H7 (cell line): ENCODE data around the gene RERE. TPM values are rescaled to one million over a fixed set of nuclear protein-coding genes. Genes with fewer than 3 reads are reported as not detected.

Experiments used
- DNase-seq: peaks from one replicate; pipeline ENCODE4 v3.0.0; 2012
- H3K27me3 ChIP-seq: 2 replicates; pipeline ENCODE4 v1.6.0; 2011; ENCODE audit warnings: mild to moderate bottlenecking, low read length; ENCODE audit not compliant: control insufficient read depth, insufficient read depth
- H3K36me3 ChIP-seq: replicated peaks from 2 replicates; pipeline ENCODE4 v1.5.1; 2011; ENCODE audit warnings: low read length; ENCODE audit not compliant: control insufficient read depth, insufficient read depth
- H3K4me3 ChIP-seq: 2 replicates; pipeline ENCODE4 v1.5.1; 2011; ENCODE audit warnings: low read depth, mild to moderate bottlenecking, control low read depth, low read length, moderate library complexity; ENCODE audit not compliant: insufficient read depth
- total RNA-seq: library from RNA; depleted of rRNA; stranded (reverse); fragments of >200 nt; shearing (Covaris generic); gene quantifications from 2 replicates; pipeline ENCODE4 v1.2.3, GENCODE V29; 2014

Gene RERE
- total RNA-seq, 1 experiment from 2014 or later, result 75.8 TPM

- H3K4me3 ChIP-seq, result no peak overlapping the region
- no peak for DNase-seq
- H3K27me3 ChIP-seq, result no peaks in the 10 kb centered on the region
- H3K36me3 ChIP-seq, result peaks cover 8% of the 10 kb centered on the region
These were observed 321.0 kb downstream of the RERE start for GRCh38 chr1:8496473-8496872.

GRCh38 chr1:8495928-8496401 is 321.5 kb downstream of the RERE start:
- Histone ChIP-seq H3K27me3 (no peaks in the 10 kb centered on the region), H3K36me3 (peaks cover 8% of the 10 kb centered on the region), H3K4me3 (no peak overlapping the region)
- DNase-seq, result no peak

- DNase-seq, result no peak
- H3K4me3 ChIP-seq, result no peak overlapping the region
- peaks cover 8% of the 10 kb centered on the region for H3K36me3 ChIP-seq
- no peaks in the 10 kb centered on the region for H3K27me3 ChIP-seq
These were observed 322.8 kb downstream of the RERE start for GRCh38 chr1:8494681-8495080.

- Histone ChIP-seq H3K4me3 (no peak overlapping the region), H3K36me3 (peaks cover 8% of the 10 kb centered on the region), H3K27me3 (no peaks in the 10 kb centered on the region)
- DNase-seq, result no peak
These were observed 323.4 kb downstream of the RERE start for GRCh38 chr1:8493916-8494540.

GRCh38 chr1:8487249-8487648 is 330.2 kb downstream of the RERE start:
- no peak for DNase-seq
- H3K4me3 ChIP-seq, result no peak overlapping the region
- no peaks in the 10 kb centered on the region for H3K36me3 ChIP-seq
- no peaks in the 10 kb centered on the region for H3K27me3 ChIP-seq

GRCh38 chr1:8486047-8486446 is 331.4 kb downstream of the RERE start:
- Histone ChIP-seq H3K27me3 (no peaks in the 10 kb centered on the region), H3K4me3 (no peak overlapping the region), H3K36me3 (no peaks in the 10 kb centered on the region)
- DNase-seq, result no peak

DNA sequence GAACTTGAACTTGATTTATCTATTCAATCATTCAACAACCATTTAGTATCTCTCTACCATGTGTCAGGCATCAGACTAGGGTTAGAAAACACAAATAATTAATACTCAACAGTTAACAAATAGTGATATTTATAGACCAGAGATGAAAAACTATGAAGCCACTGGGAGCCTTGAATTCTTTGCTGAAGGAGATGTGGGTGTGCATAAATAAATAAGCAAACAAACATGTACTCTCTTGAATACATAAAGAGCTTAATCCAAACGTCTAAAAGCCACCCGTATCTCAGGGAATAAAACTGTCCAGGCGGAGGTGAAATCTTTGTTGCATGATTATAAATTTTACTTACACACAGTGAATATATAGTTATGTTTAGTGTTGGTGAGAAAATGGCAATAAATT is 333.9 kb downstream of the RERE start:
- no peaks in the 10 kb centered on the region for H3K36me3 ChIP-seq
- no peak overlapping the region for H3K4me3 ChIP-seq
- DNase-seq, result no peak
- no peaks in the 10 kb centered on the region for H3K27me3 ChIP-seq

GRCh38 chr1:8482979-8483381 is 334.5 kb downstream of the RERE start:
- Histone ChIP-seq H3K27me3 (no peaks in the 10 kb centered on the region), H3K36me3 (no peaks in the 10 kb centered on the region), H3K4me3 (no peak overlapping the region)
- DNase-seq, result no peak

GRCh38 chr1:8481650-8482380 is 335.6 kb downstream of the RERE start:
- no peaks in the 10 kb centered on the region for H3K36me3 ChIP-seq
- no peak for DNase-seq
- no peaks in the 10 kb centered on the region for H3K27me3 ChIP-seq
- no peak overlapping the region for H3K4me3 ChIP-seq

DNA sequence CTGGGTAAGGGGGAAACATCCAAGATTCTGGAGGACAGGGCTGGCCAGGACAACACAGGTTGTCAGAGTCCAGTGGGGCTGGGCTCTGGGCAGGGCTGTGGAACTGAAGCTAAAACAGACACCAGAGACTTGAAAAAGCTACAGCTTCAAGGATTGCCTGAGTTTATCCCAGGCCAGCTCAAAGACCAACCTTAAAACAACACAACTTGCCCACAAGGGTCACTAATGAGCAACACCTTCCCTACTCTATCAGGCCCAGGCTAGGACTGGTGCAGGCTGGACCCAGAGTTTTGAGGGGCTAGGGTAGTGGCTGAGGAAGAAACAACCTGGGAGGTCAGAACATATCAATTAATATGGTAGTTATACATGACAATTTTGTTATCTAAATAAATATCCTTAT is 338.9 kb downstream of the RERE start:
- no peak for DNase-seq
- Histone ChIP-seq H3K27me3 (no peaks in the 10 kb centered on the region), H3K36me3 (no peaks in the 10 kb centered on the region), H3K4me3 (no peak overlapping the region)

DNA sequence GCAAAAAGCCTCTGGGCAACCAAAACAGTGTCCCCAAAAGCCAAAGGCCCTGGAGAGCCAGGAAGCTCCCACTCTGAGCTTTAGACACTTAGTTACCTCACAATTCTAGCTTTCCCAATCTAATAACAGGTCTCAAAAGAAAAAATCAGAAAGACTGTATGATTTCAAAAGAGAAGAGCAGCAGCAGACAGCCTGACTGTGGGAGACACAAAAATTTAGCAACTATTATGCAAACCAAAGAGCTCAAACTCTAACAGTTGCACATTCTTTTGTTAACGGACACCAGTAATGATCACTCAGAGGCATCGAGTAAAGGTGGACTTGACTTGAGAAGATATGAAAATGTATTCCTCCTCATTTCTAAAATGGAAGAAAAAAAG is 339.5 kb downstream of the RERE start:
- Histone ChIP-seq H3K36me3 (no peaks in the 10 kb centered on the region), H3K27me3 (no peaks in the 10 kb centered on the region), H3K4me3 (no peak overlapping the region)
- DNase-seq, result no peak

GRCh38 chr1:8477166-8477982 is 340.1 kb downstream of the RERE start:
- H3K36me3 ChIP-seq, result no peaks in the 10 kb centered on the region
- DNase-seq, result no peak
- no peak overlapping the region for H3K4me3 ChIP-seq
- no peaks in the 10 kb centered on the region for H3K27me3 ChIP-seq

- Histone ChIP-seq H3K4me3 (no peak overlapping the region), H3K36me3 (no peaks in the 10 kb centered on the region), H3K27me3 (no peaks in the 10 kb centered on the region)
- no peak for DNase-seq
These were observed 341.4 kb downstream of the RERE start for GRCh38 chr1:8476006-8476405.

GRCh38 chr1:8474369-8474768 is 343.1 kb downstream of the RERE start:
- Histone ChIP-seq H3K36me3 (no peaks in the 10 kb centered on the region), H3K27me3 (no peaks in the 10 kb centered on the region), H3K4me3 (no peak overlapping the region)
- DNase-seq, result no peak

DNA sequence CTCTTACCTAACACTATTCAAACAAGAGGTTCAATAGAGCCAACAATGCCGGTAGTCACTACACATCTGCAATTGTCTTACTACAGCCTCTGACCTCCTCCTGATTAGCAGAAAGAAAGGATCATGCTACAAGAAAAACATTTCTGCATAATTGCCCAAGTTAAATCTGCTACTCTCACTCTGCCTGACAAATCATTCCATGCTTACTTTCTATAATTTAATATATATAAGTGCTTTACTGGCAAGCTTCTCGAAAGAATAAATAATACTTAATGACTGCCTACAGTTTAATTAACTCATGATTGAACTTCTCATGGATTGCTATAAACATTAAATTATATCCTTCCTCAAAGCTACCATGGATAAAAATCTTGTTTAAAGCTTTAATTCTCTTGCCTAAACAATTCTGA is 343.5 kb downstream of the RERE start:
- no peak overlapping the region for H3K4me3 ChIP-seq
- H3K27me3 ChIP-seq, result no peaks in the 10 kb centered on the region
- DNase-seq, result no peak
- no peaks in the 10 kb centered on the region for H3K36me3 ChIP-seq
